Measurements from ENCODE around the gene RARB. TPM values are rescaled to one million over a fixed set of nuclear protein-coding genes. Genes with fewer than 3 reads are reported as not detected.

Gene RARB
- total and polyA plus RNA-seq, 11 donors, result 4.3 to 21.0 (median 16.3) TPM

- no peaks in the 10 kb centered on the region for H3K9me3 ChIP-seq
- peak overlapping the region in 11 of 12 donors; percentile 60 to 81 (median 71) for H3K27ac ChIP-seq
- no peak for TF ChIP-seq POLR2A (IDR thresholded peaks at IDR 0.05)
- peak overlapping the region in 9 of 12 donors; percentile 15 to 38 (median 24) for H3K4me3 ChIP-seq
- no peaks in the 10 kb centered on the region for H3K27me3 ChIP-seq
- no peaks in the 10 kb centered on the region for H3K36me3 ChIP-seq
- intact Hi-C loops (cut with DNase I), result loop anchor here in 2 of 10 donors (2.0 kb wide), 2 partner anchors 23 to 31 kb away; no protein-coding TSS in a partner anchor
- 34 to 46% (median 42%) methylated on average over 16 of the region's 16 CpGs for WGBS, 4 donors
- peak in 1 of 4 donors; percentile 10 for ATAC-seq
- peaks cover 3 to 94% (median 54%) of the 10 kb centered on the region in 12 donors for H3K4me1 ChIP-seq
- DNase-seq, result peak in 1 of 5 donors; percentile 23
These were observed 26.2 kb downstream of the RARB start for GRCh38 chr3:25454005-25454927.

DNA sequence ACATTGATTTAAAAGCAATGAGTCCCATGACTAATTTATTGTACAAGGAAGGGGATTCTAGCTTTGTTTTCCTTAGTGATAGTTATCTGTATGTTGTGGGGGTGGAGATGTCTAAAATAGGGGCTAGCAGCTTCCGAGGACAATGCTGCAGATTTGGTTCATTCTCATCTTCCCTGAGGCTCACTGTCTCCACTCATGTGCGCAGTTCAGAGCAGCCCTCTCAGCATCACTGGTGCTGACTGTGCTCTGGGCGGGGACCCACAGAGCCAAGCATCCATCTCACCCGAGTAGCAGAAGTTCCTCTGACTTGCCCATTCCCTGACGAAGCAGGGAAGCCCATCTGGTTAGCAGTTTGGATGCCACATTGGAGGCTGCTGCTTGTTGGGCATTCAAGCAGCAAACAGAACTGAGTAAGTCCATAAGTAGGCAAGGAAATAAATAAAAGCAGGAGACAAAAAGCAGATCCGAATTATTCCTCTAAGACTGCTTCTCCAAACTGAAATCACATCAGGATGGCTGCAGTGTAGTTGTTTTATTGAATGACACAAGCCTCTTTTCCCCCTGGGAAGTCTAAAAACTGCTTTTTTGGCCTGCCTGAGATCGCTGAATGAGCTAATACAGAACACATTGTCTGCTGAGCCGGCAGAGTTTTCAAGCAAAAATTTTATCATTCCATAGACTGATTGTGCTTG is 27.5 kb downstream of the RARB start:
- Histone ChIP-seq H3K9me3 (no peaks in the 10 kb centered on the region), H3K36me3 (no peaks in the 10 kb centered on the region), H3K4me3 (peak overlapping the region in 4 of 12 donors; percentile 19 to 34 (median 24)), H3K27me3 (no peaks in the 10 kb centered on the region), H3K27ac (peak overlapping the region; percentile 43 to 81 (median 71)), H3K4me1 (peaks cover 3 to 90% (median 51%) of the 10 kb centered on the region in 12 donors)
- ATAC-seq (peak; percentile 65 to 81 (median 74)), DNase-seq (peak in 4 of 5 donors; percentile 42 to 69 (median 56))
- 30 to 41% (median 34%) methylated on average over 8 of the region's 8 CpGs for WGBS, 4 donors
- intact Hi-C loops (cut with DNase I), result loop anchor here in 2 of 10 donors (2.0 kb wide), 2 partner anchors 25 to 29 kb away; no protein-coding TSS in a partner anchor
- no peak for TF ChIP-seq POLR2A (IDR thresholded peaks at IDR 0.05)
- TF ChIP-seq CTCF (IDR thresholded peaks at IDR 0.05), result no peak

- Histone ChIP-seq H3K36me3 (peaks cover 0 to 9% (median 0%) of the 10 kb centered on the region in 9 donors), H3K27ac (peak overlapping the region in 10 of 12 donors; percentile 34 to 89 (median 73)), H3K4me1 (peaks cover 3 to 85% (median 57%) of the 10 kb centered on the region in 12 donors), H3K27me3 (no peaks in the 10 kb centered on the region), H3K4me3 (no peak overlapping the region), H3K9me3 (no peaks in the 10 kb centered on the region)
- intact Hi-C loops (cut with DNase I), result no loop called here
- ATAC-seq, result no peak
- TF ChIP-seq CTCF (IDR thresholded peaks at IDR 0.05), result no peak
- no peak for TF ChIP-seq POLR2A (IDR thresholded peaks at IDR 0.05)
- no peak for DNase-seq
- WGBS, 4 donors, result 56 to 63% (median 57%) methylated on average over 7 of the region's 7 CpGs
These were observed 28.9 kb downstream of the RARB start for GRCh38 chr3:25456723-25457670.
